Peyer's patch (tissue), 4 donors: ENCODE measurements around the gene MANSC1. TPM values are rescaled to one million over a fixed set of nuclear protein-coding genes. Genes with fewer than 3 reads are reported as not detected.

Source experiments
- DNase-seq, 3 donors: peaks; one replicate each; pipeline ENCODE4 v3.0.0-alpha.2; 2017 to 2019
- H3K27ac ChIP-seq, 4 donors: fragments of 200-600 bp; sonication (generic); one replicate each; pipeline ENCODE4 v1.5.1; 2016 to 2019
- H3K27me3 ChIP-seq, 2 donors: fragments of 200-600 bp; sonication (generic); one replicate each; pipeline ENCODE4 v1.5.1; 2019
- H3K36me3 ChIP-seq, 3 donors: fragments of 200-600 bp; sonication (generic); one replicate each; pipeline ENCODE4 v1.5.1; 2016 to 2019
- H3K4me1 ChIP-seq, 4 donors: fragments of 200-600 bp; sonication (generic); one replicate each; pipeline ENCODE4 v1.5.1; 2016 to 2019
- H3K4me3 ChIP-seq, 4 donors: fragments of 200-600 bp; sonication (generic); 1 replicate in 3 of 4; 2 replicates in 1 of 4; pipeline ENCODE4 v1.5.1; 2016 to 2019; ENCODE audit warnings: mild to moderate bottlenecking in 1 of 4
- H3K9me3 ChIP-seq, 4 donors: fragments of 200-600 bp; sonication (generic); one replicate each; pipeline ENCODE4 v1.5.1; 2016 to 2019; ENCODE audit warnings: mild to moderate bottlenecking in 1 of 4
- POLR2A ChIP-seq, 2 donors: fragments of 450-650 bp; IDR thresholded peaks; one replicate each; pipeline ENCODE4 v1.5.1; 2017; ENCODE audit warnings: antibody characterized with exemption in 2 of 2, mild to moderate bottlenecking in 2 of 2, moderate library complexity in 2 of 2
- total RNA-seq, 4 donors: library from RNA; depleted of rRNA; stranded (reverse); fragments of >200 nt; gene quantifications; one replicate each; pipeline ENCODE4 v1.1.0, GENCODE V29; 2016
- TF ChIP-seq, protein P1 (sequence below), 6 experiments: fragments of 450-650 bp in 4 of 6; fragments of 200-600 bp in 2 of 6; sonication (generic) in 1 of 6; IDR thresholded peaks; one replicate each; pipeline ENCODE4 v1.5.1; 2017 to 2019; ENCODE audit warnings: antibody characterized with exemption in 6 of 6, mild to moderate bottlenecking in 3 of 6, moderate library complexity in 1 of 6

Gene MANSC1
- total RNA-seq, 4 donors from 2014 or later, result 10.8 to 24.0 (median 15.1) TPM; not detected in 1

DNA sequence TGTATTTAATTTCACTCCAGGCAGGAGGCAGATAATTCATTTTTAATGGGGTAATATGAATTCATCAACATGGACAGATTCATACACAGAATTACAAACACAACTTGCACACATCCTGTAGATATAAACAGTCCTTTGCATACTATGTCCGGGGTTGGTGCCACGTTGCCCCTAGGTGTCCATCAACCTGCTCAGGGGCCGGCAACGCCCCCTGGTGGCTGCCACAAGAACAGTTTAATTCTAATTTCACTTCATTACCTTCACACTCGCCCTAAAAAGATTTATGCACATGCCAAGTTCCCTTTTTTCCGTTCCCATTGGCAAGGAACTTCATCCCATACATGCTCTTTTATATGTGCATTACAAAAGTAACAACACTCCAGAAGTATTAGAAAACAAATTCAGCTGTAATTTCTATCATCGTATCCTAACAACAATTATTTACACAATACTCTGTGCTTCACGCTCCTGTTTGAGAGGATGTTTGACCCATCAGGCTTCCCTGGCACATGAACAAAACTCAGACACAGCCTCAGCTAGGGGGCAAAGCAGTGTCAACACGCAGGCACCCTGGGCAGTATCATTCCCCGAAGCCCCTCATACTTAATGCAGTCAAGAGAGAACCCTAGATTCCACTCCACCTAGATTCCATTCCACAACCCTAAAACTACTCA, 15.5 kb downstream of the MANSC1 start:
- DNase-seq, result peak; percentile 40 to 81 (median 65)
- no peaks in the 10 kb centered on the region for H3K27me3 ChIP-seq
- TF ChIP-seq POLR2A (IDR thresholded peaks at IDR 0.05), result no peak
- TF ChIP-seq, protein P1, sequence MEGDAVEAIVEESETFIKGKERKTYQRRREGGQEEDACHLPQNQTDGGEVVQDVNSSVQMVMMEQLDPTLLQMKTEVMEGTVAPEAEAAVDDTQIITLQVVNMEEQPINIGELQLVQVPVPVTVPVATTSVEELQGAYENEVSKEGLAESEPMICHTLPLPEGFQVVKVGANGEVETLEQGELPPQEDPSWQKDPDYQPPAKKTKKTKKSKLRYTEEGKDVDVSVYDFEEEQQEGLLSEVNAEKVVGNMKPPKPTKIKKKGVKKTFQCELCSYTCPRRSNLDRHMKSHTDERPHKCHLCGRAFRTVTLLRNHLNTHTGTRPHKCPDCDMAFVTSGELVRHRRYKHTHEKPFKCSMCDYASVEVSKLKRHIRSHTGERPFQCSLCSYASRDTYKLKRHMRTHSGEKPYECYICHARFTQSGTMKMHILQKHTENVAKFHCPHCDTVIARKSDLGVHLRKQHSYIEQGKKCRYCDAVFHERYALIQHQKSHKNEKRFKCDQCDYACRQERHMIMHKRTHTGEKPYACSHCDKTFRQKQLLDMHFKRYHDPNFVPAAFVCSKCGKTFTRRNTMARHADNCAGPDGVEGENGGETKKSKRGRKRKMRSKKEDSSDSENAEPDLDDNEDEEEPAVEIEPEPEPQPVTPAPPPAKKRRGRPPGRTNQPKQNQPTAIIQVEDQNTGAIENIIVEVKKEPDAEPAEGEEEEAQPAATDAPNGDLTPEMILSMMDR (IDR thresholded peaks at IDR 0.05), result peak; percentile 19 to 85 (median 79)
- H3K4me1 ChIP-seq, result peaks cover 0 to 32% (median 2%) of the 10 kb centered on the region in 4 donors
- no peak overlapping the region for H3K4me3 ChIP-seq
- no peaks in the 10 kb centered on the region for H3K9me3 ChIP-seq
- H3K36me3 ChIP-seq, result peaks cover 0 to 21% (median 0%) of the 10 kb centered on the region in 3 donors
- H3K27ac ChIP-seq, result no peak overlapping the region

DNA sequence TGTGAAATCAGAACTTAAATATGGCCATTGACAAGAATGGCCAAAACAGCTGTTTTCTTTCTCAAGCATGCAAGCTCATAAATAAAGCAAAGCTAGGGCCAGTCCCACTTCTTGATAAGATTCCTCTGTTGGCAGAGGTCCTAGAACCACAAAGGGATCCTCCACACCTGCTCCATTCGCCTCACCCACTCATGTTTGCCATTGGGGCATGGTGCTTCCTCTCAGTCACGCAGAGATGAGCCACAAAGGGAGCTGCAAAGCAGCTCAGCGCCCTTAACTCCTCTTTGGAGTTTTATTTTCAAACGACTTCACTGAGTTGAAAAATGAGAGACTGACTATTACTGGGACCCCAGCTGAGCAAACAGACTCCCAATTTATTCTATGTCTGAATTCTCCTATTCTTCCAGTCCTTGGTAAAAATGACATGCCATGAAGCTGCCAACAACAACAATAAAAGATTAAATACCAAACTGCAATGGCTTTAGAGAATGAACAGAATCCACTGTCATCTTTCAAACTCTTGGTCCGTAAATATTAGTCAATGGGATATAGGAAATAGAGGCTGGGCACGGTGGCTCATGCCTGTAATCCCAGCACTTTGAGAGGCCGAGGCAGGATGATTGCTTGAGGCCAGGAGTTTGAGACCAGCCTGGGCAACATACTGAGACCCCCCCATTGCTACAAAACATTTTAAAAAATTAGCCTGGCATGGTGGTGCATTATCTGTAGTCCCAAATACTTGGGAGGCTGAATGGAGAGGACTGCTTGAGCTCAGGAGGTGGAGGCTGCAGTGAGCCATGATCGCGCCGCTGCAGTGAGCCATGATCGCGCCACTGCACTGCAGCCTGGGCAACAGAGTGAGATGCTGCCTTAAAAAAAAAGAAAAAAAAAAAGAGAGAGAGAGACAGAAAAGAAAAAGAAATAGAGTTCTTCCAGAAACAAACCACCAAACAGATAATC, 16.4 kb downstream of the MANSC1 start:
- H3K27me3 ChIP-seq, result no peaks in the 10 kb centered on the region
- H3K4me1 ChIP-seq, result peaks cover 0 to 32% (median 2%) of the 10 kb centered on the region in 4 donors
- H3K27ac ChIP-seq, result peak overlapping the region in 1 of 4 donors; percentile 65
- H3K4me3 ChIP-seq, result no peak overlapping the region
- peak in 1 of 3 donors; percentile 62 for DNase-seq
- no peaks in the 10 kb centered on the region for H3K9me3 ChIP-seq
- peaks cover 0 to 19% (median 0%) of the 10 kb centered on the region in 3 donors for H3K36me3 ChIP-seq
- TF ChIP-seq POLR2A (IDR thresholded peaks at IDR 0.05), result no peak
- TF ChIP-seq, protein P1 (IDR thresholded peaks at IDR 0.05), result no peak

DNA sequence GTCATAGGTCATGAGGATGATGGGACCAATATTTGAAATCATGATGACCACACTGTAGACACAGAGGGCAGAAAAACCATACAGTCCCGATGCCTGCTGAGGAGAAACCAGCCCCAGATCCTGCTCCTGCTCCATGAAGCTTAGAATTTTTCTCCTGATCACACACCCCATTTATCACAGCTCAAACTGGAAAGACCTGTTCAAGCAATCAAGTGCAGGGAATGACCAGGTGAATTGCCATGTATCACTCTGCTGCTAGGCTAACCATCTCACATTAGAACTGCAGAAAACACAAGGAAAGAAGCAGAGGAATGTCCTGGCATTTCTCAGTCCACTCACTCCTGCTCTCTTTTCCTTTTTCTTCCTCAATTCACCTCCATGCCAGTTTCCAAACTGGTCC, 18.1 kb downstream of the MANSC1 start:
- H3K36me3 ChIP-seq, result peaks cover 0 to 12% (median 0%) of the 10 kb centered on the region in 3 donors
- no peak overlapping the region for H3K4me3 ChIP-seq
- H3K27ac ChIP-seq, result peak overlapping the region in 1 of 4 donors; percentile 44
- no peak for TF ChIP-seq POLR2A (IDR thresholded peaks at IDR 0.05)
- TF ChIP-seq, protein P1 (IDR thresholded peaks at IDR 0.05), result no peak
- DNase-seq, result no peak
- H3K27me3 ChIP-seq, result no peaks in the 10 kb centered on the region
- peaks cover 0 to 32% (median 2%) of the 10 kb centered on the region in 4 donors for H3K4me1 ChIP-seq
- H3K9me3 ChIP-seq, result no peaks in the 10 kb centered on the region

GRCh38 chr12:12331244-12331771, 18.7 kb downstream of the MANSC1 start:
- H3K27ac ChIP-seq, result peak overlapping the region in 1 of 4 donors; percentile 44
- H3K36me3 ChIP-seq, result peaks cover 0 to 10% (median 0%) of the 10 kb centered on the region in 3 donors
- no peak for TF ChIP-seq POLR2A (IDR thresholded peaks at IDR 0.05)
- TF ChIP-seq, protein P1 (IDR thresholded peaks at IDR 0.05), result no peak
- no peak overlapping the region for H3K4me3 ChIP-seq
- H3K9me3 ChIP-seq, result no peaks in the 10 kb centered on the region
- H3K27me3 ChIP-seq, result no peaks in the 10 kb centered on the region
- no peak for DNase-seq
- peaks cover 0 to 32% (median 2%) of the 10 kb centered on the region in 4 donors for H3K4me1 ChIP-seq

GRCh38 chr12:12327802-12328201, 22.2 kb downstream of the MANSC1 start:
- no peak for DNase-seq
- H3K9me3 ChIP-seq, result no peaks in the 10 kb centered on the region
- peaks cover 0 to 16% (median 0%) of the 10 kb centered on the region in 4 donors for H3K4me1 ChIP-seq
- H3K27ac ChIP-seq, result no peak overlapping the region
- no peak overlapping the region for H3K4me3 ChIP-seq
- no peaks in the 10 kb centered on the region for H3K27me3 ChIP-seq
- TF ChIP-seq, protein P1 (IDR thresholded peaks at IDR 0.05), result peak in 5 of 6 experiments; percentile 45 to 82 (median 77)
- no peak for TF ChIP-seq POLR2A (IDR thresholded peaks at IDR 0.05)
- H3K36me3 ChIP-seq, result peaks cover 0 to 9% (median 0%) of the 10 kb centered on the region in 3 donors
